SHP77 (cell line): Measurements from ENCODE around the gene RIPOR3.

ENCODE experiments used
- DNase-seq, 2 experiments: peaks; one replicate each; lab custom pipeline; 2025; lab: John Stamatoyannopoulos, UW

Gene RIPOR3, protein sequence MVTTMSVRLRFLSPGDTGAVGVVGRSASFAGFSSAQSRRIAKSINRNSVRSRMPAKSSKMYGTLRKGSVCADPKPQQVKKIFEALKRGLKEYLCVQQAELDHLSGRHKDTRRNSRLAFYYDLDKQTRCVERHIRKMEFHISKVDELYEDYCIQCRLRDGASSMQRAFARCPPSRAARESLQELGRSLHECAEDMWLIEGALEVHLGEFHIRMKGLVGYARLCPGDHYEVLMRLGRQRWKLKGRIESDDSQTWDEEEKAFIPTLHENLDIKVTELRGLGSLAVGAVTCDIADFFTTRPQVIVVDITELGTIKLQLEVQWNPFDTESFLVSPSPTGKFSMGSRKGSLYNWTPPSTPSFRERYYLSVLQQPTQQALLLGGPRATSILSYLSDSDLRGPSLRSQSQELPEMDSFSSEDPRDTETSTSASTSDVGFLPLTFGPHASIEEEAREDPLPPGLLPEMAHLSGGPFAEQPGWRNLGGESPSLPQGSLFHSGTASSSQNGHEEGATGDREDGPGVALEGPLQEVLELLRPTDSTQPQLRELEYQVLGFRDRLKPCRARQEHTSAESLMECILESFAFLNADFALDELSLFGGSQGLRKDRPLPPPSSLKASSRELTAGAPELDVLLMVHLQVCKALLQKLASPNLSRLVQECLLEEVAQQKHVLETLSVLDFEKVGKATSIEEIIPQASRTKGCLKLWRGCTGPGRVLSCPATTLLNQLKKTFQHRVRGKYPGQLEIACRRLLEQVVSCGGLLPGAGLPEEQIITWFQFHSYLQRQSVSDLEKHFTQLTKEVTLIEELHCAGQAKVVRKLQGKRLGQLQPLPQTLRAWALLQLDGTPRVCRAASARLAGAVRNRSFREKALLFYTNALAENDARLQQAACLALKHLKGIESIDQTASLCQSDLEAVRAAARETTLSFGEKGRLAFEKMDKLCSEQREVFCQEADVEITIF

DNA sequence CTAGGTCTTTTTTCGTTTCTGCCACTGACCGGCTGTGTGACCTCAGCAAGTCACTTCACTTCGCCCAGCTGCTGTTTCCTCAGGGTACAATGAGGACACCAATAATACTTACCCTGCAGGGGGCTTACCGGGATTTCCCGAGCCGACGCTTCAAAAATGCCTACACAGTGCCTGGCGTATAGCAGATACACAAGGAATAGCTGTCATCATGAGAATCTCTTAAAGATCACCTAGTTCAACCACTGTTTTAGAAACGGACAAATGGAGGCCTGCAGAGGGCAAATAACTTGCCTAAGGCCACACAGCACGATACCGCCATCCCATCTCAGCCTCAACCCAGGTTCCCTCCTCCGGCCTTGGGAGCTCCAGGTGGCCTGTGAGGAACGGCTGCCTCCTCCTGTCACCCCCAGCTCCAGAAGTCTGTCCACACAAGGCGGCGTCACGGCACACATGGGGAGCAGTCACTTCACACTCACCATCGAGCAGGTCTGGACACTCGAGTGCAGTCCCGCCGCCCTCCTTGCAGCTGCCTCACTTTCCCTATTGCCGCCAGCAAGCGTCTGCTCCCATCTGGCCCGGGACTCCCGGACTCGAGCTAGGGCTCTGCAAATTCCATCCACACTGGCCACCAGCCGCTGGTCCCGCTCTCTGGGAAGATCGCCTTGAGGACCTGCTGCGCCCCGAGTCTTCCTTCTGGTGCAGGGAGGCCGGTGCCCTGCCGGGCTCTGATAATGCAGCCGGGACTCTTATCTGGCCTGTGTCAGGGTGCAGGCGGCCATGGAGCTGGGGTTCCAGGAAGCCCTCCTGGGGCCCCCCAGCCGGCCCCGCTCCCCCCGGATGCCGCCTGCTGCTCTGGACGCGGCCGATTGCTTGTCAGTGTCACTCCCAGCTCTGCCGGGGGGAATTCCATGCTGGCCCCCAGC, at the start of gene RIPOR3:
Gene RIPOR3, minus strand, starts transcription at position 893 of the 923 bp plus-strand sequence. Its CDS starts 414 bp downstream, at position 479.
- DNase-seq, result no peak

DNA sequence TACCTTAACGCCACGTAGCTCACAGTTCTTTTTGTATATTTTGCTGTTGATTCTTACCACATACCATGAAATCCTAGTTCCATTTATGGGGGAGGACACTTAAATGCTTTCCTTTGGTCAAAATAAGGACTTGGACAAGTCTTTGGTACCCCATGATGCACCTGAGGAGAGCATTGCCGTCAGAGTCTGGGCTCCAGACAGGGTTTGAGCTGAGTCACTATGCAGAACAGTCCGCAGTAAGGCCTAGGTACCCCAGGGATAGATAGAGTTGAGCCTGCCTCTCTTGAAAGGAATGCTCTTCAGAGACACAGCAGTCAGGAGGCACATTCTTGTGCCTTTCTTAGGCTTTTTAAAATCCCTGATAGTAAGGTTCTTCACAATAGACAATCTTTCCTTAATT, 46.0 kb upstream of the RIPOR3 start:
- no peak for DNase-seq

DNA sequence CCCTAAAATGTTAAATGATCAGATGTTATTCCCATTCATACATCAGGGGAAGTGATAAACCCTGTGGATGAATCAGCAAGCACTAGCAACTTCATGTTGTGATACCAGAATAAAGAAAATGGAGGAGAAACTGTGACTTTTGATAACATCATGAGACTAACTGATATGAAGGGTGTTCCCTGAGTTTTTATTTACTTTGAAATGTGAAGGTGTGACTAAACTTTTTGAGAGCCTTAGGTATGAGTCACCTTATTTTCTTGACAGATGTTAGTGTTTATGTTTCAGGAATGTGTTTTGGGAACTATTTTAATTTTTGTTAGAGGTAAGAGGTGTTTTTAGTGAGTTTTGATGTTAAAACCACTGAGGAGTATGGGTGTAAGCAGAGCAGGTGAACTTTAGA, 44.5 kb upstream of the RIPOR3 start:
- no peak for DNase-seq

DNA sequence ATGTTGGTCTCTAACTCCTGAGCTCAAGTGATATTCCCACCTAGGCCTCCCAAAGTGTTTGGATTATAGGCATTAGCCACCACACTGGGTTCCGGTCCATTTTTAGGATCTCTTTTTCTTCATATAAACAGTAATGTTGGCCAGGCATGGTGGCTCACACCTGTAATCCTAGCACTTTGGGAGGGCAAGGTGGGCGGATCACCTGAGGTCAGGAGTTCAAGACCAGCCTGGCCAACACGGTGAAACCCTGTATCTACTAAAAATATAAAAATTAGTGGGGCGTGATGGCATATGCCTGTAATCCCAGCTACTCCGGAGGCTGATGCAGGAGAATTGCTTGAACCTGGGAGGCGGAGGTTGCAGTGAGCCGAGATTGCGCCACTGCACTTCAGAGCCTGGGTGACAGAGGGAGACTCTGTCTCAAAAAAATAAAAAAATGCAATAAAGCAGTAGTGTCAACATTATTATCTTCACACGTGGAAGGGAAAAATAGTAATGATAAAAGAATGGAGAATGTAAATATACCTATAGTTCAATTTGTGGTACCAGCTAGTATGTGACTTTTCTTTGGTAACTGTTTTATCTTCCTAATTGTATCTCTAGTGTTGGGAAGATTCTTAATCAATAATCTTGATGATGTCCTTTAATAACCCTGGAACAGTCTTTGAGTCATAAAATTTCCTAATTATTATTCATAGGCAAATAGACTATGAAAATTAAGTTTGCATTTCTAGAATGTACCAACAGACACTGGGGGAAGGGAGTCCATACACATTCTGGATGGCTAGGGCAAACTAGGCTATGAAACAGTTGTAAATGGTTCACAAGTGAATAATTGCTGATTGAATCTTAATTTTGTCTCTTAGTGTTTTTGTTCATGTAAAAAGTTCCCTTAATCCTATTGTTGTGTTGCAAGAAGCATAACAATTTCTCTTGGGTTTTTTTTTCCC, 43.7 kb upstream of the RIPOR3 start:
- no peak for DNase-seq

DNA sequence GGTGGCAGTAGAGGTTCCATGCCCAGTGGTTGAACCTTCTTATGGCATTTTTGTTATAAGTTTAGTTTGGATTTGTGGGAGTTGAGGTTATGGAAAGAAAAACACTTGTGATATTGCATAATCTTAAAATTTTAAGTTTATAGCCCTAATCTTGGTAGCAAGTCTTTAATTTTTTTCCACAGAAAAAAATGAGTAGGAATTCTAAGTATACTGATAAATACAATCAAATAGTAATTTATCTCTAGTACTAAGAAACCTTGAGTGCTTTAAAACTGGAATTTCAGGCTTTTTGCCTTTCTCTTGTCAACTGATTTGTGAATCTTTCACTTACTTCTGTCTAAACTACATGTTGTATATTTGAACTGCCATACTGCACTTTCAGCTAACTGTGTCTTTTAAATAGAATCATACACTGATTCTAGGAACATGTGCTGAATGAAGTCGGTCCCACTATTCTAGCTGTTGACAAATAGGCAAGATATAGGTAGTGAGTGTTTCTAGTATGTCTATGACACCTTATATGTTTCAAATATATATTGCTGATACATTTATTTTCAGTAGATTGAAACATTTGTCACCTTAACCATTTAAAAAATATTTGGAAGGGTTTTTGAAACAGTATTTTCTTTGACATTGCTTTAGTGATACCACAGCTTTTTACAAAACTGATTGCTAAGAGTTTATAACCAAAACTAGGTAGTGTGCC, 42.5 kb upstream of the RIPOR3 start:
- no peak for DNase-seq

DNA sequence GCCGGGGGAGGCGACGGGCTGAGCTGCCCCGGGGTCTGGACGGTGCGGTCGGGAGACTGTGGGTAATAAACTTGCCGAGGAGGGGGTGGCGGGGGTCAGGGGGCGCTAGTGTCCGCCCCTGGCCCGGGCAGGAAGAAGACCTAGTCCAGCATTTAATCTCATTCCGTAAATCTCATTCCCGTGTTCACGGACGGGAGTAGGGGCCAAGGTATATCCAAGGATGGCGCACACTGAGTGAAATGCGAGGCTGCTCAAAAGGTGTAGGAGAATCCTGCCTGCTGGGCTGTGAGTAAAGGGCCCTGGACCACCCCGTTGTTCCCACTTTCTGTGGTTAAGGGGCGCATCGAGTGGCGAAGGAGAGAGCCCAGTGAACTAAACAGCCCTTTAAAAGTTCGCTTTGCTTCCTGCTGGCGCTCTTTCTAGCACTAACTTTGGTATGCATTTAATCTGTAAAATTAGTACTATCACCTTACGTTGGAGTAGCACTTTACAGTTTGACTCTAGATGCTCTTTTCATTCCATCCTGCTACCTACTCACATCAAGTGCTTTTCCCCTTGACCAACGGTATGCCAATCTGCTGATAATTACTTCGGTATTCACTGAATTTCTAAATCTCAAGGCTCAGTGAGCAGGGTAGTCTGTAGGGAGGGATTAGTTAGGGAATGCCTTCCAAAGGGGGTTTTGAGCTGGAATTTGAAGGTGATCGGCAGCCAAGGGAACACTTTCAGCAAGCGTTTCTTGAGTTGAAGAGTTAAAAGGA, 40.8 kb upstream of the RIPOR3 start:
- DNase-seq, result peak; percentile 10 to 30

DNA sequence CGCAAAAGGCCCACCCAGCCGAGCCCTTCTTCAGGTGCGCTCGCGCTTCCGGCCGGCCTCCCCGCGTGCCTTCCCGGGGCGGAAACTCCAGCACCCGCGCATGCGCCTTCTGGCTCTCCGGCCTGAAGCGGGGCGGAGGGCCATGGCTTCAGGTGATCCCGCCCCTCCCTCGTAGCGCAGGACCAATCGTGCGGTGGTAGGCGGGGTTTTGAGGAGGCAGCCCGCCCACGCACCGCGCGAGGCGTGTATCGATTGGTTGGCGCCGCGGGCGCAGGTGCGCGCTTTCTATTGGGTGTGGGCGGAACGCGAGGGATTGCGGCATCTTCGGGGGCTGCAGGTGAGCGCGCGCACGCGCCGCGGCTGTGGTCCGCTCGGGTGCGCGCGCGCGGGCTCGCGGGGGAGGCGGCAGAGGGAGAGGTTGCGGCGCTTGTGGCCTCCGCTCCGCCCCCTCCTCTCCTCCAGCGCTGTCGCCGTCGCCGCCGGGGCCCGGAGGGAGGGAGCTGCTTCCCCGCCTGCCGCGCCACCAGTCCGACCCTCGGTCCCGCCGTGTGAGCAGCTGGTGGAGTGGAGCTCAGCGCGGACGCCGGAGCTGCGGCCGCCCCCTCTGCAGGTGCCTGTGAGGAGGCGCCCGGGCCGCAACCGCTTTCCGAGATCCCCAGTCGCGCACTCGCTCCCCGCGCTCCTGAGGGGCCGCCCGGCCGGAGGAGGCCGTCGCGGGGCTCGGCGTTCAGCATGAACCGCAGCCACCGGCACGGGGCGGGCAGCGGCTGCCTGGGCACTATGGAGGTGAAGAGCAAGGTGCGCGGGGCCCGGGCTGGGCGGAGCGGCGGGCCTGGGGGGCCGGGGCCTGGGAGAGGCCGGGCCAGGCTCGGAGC, 40.0 kb upstream of the RIPOR3 start, which contains the start of gene PARD6B:
Gene PARD6B, plus strand, starts transcription at position 526 of the 875 bp plus-strand sequence. Its CDS starts 207 bp downstream, at position 733.
- peak; percentile 97 to 98 for DNase-seq

DNA sequence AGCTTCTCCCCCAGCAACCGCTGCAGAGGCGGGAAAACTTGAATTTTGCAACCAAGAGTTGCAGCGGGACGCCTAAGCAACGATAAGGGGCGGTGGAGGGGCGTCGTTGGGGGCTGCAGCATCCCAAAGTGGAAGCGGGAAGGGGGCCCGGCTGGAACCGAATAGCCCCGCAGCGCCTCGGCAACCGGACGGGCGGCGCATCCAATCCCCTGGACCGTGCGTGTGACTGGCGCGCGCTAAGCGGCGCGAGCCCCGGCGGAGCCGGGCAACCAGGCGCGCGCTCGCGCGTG, 39.4 kb upstream of the RIPOR3 start:
- DNase-seq, result no peak

DNA sequence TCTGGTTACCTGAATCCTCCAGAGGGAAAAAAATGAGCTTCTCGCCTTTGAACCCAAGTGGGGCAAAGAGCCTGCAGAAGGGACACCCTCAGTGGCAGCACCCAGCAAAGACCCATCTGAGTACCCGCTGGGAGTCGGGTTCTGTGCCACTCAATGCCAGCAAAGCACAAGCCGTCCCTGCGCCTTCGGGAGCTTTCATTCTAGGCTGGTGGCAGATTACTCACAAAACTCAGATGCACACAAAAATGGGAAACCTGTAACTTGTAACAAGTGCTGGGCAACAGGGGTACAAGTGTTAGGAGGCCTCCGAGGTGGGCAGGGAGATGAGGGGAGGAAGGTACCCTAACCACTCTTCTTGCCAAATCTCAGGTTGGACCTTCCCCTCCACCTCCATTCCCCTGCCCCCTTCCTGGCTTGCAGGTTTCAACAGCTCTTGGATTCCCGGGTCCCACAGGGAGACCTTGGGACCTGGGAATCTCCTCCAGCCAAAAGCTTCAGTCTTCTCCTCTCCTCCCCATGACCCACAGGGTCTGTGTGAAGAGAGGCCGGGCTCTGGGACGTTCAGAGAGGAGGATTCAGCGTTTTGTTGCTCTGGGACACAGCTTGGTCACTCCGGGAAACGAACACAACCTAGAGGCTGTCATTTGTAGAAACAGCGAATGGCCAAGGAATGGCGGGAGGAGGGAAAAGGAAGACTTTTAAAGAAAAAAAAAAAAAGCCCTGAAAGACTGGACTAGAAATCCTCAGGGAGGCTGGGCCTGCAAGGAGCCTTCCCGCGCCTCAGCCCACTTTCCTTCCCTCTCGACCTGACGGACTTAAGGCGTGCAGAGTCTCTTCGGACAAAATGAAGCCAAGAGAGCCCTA, 38.8 kb upstream of the RIPOR3 start:
- DNase-seq, result no peak

DNA sequence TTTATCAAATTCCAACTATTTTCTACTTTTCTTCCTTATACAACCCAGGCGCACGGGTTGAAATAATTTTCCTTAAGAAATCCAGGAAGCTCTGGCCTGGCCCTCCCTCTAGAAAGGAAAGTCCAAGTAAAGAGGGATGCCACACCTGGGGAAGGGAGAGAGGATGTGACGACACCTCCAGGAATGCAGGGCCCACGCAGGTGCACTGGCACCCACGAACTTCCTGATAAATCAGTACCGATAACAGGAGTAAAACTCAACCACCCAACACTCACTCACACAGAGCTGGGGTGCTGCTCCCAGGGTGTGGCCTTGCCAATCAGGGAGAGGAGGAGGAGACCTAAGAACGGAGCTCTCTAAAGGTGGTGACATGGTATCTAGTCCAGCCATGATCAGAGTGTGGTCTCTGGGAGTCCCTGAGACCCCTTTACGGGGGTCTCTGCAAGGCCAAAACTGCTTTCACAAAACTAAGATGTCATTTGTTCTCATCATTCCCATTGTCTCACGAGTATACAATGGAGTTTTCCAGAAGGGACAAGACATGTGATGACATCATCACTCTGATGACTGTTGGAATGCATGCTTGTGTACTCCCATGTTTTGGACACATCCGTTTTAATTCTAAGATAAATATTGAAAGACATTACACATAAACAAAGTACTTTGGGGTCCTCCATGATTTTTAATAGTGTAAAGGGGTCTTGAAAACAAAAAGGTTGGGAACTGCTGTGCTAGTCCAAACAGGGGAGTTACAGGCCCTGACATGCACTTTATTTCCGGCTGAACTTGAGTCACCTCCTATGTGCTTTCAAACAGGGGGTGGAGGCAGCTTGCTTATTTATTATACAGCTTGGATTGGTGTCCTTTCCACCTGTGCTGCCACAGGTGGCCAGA, 37.9 kb upstream of the RIPOR3 start:
- no peak for DNase-seq

DNA sequence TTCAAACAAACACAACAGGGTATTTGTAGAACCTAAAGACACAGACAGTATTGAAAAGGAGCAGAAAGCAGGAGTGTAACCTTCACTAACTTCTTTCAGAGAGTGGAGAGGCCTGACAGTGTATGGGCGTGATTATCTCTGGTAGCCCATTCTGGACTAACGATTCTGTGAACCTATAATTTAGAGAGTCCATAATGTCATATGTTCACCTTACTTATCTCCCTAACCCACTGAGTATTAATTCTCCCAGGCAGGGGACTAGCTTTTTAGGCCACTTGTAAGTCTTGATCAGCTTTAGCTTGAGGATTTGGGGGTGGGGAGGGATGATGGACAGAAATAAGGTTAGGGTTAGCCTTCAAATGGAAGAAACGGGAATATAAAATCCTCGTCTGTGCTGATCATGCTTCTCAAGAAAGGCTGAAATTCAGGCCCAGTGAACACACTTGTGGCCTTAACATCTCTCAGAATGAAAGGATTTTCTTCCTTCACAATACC, 37.2 kb upstream of the RIPOR3 start:
- DNase-seq, result no peak

DNA sequence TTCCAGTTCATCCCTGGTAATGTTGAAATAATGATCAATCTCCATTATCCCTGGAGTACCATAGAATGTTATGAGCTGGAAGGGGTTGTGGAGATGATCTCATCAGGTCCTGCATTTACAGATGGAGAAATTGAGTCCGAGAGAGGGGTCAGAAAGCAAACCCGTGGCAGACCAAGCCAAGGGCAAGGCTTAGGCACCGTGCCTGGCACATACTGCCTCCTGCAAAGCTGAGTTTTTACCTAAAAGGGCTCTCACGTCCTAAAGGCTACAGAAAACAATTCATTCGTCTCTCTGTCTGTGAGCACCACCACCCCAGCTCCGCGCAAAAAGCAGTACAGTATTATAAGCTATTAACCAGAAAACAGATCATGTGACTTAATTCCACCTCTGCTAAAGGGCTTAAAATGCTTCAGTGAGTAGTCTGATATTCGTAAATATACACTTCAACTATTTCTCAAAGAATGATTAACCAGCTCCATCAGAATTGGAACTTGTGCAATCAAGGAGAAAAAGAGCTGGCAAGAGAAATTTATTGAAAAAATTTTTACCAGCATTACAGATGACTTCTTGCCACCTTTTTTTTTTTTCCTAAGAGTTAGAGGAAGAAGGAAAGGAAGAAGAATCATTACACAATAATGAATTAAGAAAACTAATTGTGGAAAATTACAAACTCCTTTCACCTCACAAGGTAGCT, 36.6 kb upstream of the RIPOR3 start:
- DNase-seq, result no peak

DNA sequence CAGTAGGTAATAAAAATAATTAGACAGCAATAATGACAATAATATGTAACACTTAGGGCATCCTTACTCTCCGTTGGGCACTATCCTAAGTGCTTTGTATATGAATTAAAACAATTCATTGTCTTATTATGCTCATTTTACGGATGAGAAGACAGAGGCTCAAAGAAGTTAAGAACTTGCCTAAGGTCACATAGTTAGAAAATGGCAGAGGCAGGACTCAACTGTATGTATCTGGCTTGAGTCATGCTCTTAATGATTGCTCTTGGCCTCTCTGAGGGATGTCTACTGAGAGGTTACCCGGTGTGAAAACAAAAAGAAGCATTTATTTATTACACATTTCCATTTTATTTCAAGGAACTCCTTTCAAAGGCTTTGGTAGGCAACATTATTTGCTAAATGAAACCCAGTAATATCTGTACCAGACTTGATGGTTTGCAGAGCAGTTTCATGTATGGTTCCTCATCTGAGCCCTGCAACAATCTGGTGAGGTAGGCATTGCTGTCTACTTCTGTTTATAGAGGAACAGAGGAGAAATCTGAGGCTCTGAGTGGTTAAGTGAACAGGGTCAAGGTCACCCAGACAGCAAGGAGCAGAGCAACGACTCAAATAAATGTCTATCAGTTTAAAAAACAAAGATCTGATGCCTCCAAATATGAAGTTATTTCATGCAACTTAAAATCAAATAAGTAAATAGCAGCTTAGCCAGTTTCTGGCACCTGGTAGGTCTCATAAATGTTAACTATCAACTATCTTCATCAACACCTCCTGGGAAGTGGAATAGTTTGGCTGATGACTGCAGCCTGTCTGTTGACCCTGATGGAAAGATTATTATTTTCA, 35.8 kb upstream of the RIPOR3 start:
- DNase-seq, result no peak

DNA sequence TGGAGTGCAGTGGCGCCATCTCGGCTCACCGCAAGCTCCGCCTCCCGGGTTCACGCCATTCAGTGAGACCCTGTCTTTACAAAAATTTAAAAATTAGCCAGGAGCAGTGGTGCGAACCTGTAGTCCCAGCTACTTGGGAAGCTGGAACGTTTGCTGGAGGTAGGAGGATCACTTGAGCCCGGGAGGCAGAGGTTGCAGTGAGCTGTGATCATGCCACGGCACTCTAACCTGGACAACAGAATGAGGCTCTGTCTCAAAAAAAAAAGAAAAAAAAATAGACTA, 34.3 kb upstream of the RIPOR3 start:
- no peak for DNase-seq
